ENCODE data around the gene CAPRIN2. TPM values are rescaled to one million over a fixed set of nuclear protein-coding genes. Genes with fewer than 3 reads are reported as not detected.

The CAPRIN2 gene
- total RNA-seq, 4 donors from 2014 or later: 12.1 to 29.0 (median 16.2) TPM

GRCh38 chr12:30794591-30795409 lies 40.0 kb upstream of the CAPRIN2 start:
- TF ChIP-seq CTCF (IDR thresholded peaks at IDR 0.05) (no peak), POLR2A (IDR thresholded peaks at IDR 0.05) (no peak)
- no peak for DNase-seq (ENCODE audit: low spot score in 2 of 2)
- intact Hi-C loops (cut with DNase I; ENCODE audit: low total_unique reads): no loop called here
- no peak overlapping the region for H3K4me3 ChIP-seq (ENCODE audit: low read depth, poor library complexity, severe bottlenecking)
- WGBS, 2 donors: 82 to 88% methylated on average over 13 of the region's 13 CpGs

GRCh38 chr12:30794020-30794419 lies 39.3 kb upstream of the CAPRIN2 start:
- no peak for DNase-seq (ENCODE audit: low spot score in 2 of 2)
- 90 to 92% methylated on average over 3 of the region's 3 CpGs for WGBS, 2 donors
- TF ChIP-seq CTCF (IDR thresholded peaks at IDR 0.05) (no peak), POLR2A (IDR thresholded peaks at IDR 0.05) (no peak)
- no peak overlapping the region for H3K4me3 ChIP-seq (ENCODE audit: low read depth, poor library complexity, severe bottlenecking)
- intact Hi-C loops (cut with DNase I; ENCODE audit: low total_unique reads): no loop called here

GRCh38 chr12:30792648-30793499 lies 38.1 kb upstream of the CAPRIN2 start:
- TF ChIP-seq POLR2A (IDR thresholded peaks at IDR 0.05) (no peak), CTCF (IDR thresholded peaks at IDR 0.05) (no peak)
- intact Hi-C loops (cut with DNase I; ENCODE audit: low total_unique reads): no loop called here
- H3K4me3 ChIP-seq (ENCODE audit: low read depth, poor library complexity, severe bottlenecking): no peak overlapping the region
- whole genome bisulfite sequencing, 2 donors: 40 to 45% methylated on average over 4 of the region's 4 CpGs
- DNase-seq (ENCODE audit: low spot score in 2 of 2): no peak

GRCh38 chr12:30792085-30792484 lies 37.3 kb upstream of the CAPRIN2 start:
- WGBS, 2 donors: 87 to 93% methylated on average over 2 of the region's 2 CpGs
- no peak overlapping the region for H3K4me3 ChIP-seq (ENCODE audit: low read depth, poor library complexity, severe bottlenecking)
- intact Hi-C loops (cut with DNase I; ENCODE audit: low total_unique reads): no loop called here
- DNase-seq (ENCODE audit: low spot score in 2 of 2): no peak
- no peak for TF ChIP-seq POLR2A (IDR thresholded peaks at IDR 0.05)
- TF ChIP-seq CTCF (IDR thresholded peaks at IDR 0.05): no peak

- TF ChIP-seq POLR2A (IDR thresholded peaks at IDR 0.05): no peak
- TF ChIP-seq CTCF (IDR thresholded peaks at IDR 0.05): no peak
- WGBS, 2 donors: 91 to 92% methylated on average over 2 of the region's 2 CpGs
- intact Hi-C loops (cut with DNase I; ENCODE audit: low total_unique reads): no loop called here
- DNase-seq (ENCODE audit: low spot score in 2 of 2): no peak
- no peak overlapping the region for H3K4me3 ChIP-seq (ENCODE audit: low read depth, poor library complexity, severe bottlenecking)
Observed at GRCh38 chr12:30788754-30789153, 34.0 kb upstream of the CAPRIN2 start.
